WI38 (cell line): ENCODE measurements around the gene RUNX2.

Source experiments
- H3K4me3 ChIP-seq: 2 replicates; pipeline ENCODE4 v1.5.1; 2011; ENCODE audit warnings: low read depth, mild to moderate bottlenecking, control low read depth, low read length
- TF ChIP-seq, protein P1 (sequence below): IDR thresholded peaks from 2 replicates; pipeline ENCODE4 v1.5.1; 2012; ENCODE audit warnings: low read depth, mild to moderate bottlenecking, control low read depth, low read length

RUNX2 gene

DNA sequence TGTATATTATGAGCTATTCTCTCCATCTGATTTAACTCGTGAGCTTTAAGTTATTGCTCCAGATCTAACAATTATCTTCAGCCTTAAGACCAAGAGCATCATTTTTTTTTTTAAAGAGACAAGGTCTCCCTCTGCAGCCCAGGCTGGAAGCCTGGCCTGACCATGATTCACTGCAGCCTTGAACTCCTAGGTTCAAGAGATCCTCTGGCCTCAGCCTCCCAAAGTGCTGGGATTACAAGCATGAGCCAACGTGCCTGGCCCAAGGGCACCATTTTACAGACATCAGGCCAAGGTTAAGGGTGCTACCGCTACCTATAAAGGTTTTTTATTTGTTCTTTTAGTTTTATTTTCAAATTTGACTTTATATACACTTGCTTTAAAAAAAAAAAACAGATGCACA lies 47.3 kb downstream of the RUNX2 start:
- no peak overlapping the region for H3K4me3 ChIP-seq
- TF ChIP-seq, protein P1, sequence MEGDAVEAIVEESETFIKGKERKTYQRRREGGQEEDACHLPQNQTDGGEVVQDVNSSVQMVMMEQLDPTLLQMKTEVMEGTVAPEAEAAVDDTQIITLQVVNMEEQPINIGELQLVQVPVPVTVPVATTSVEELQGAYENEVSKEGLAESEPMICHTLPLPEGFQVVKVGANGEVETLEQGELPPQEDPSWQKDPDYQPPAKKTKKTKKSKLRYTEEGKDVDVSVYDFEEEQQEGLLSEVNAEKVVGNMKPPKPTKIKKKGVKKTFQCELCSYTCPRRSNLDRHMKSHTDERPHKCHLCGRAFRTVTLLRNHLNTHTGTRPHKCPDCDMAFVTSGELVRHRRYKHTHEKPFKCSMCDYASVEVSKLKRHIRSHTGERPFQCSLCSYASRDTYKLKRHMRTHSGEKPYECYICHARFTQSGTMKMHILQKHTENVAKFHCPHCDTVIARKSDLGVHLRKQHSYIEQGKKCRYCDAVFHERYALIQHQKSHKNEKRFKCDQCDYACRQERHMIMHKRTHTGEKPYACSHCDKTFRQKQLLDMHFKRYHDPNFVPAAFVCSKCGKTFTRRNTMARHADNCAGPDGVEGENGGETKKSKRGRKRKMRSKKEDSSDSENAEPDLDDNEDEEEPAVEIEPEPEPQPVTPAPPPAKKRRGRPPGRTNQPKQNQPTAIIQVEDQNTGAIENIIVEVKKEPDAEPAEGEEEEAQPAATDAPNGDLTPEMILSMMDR: no peak

DNA sequence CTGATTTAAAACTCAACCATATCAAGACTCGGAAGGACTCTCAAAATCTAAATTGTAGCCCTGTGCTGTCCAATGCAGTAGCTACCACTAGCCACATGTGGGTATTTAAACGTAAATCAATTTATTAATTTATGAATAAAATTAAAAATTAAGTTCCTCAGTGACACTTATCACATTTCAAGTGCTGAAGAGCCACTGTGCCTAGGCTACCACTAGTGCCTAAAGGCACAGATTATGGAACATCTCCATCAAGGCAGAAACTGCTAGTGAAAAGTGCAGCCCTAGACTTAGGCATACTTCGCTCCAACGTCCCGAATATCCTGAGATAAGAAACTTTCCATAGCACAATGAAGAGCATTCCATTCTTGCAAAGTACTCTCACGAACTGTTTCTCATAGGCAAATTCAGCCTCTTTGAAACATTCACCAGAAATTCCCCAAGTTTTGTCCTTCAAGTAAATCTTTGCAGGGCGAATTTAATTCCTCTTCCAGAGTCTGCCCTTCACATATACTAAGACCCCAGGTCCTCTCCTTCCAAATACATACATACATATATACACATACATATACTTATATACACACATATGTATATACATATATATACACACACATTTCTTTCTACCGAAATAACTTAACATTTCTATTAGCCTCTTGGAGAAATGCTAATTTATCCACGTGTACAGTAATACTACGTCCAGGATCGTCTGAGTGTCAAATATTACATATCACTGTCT lies 48.3 kb downstream of the RUNX2 start:
- TF ChIP-seq, protein P1: no peak

DNA sequence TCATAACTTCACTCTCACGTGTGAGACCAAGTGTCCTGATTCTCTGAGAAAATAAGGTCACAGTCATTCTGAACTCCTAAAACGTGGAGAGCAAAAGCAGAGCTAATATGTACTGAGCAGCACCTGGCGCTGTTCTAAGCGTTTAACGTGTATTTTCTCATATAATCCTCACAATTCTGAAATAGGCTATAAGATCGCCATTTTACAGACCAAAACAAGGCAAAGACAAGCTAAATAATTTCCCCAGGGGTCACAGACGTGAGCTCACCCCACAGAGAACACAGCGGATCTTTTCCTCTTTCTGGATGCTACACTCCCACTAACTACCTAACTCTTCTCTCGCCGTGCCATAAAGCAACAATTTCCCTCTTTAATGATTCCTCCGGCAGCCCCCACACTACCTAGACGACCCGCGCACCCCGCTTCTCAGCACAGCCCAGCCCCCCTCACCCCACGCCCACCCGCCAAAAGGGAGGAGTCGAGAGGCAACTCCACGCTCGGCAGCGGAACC lies 49.0 kb downstream of the RUNX2 start:
- TF ChIP-seq, protein P1: no peak
- peak overlapping the region; percentile 82 for H3K4me3 ChIP-seq

More for the DNA sequence above, 48.3 kb downstream of the RUNX2 start:
- peak overlapping the region; percentile 82 for H3K4me3 ChIP-seq

DNA sequence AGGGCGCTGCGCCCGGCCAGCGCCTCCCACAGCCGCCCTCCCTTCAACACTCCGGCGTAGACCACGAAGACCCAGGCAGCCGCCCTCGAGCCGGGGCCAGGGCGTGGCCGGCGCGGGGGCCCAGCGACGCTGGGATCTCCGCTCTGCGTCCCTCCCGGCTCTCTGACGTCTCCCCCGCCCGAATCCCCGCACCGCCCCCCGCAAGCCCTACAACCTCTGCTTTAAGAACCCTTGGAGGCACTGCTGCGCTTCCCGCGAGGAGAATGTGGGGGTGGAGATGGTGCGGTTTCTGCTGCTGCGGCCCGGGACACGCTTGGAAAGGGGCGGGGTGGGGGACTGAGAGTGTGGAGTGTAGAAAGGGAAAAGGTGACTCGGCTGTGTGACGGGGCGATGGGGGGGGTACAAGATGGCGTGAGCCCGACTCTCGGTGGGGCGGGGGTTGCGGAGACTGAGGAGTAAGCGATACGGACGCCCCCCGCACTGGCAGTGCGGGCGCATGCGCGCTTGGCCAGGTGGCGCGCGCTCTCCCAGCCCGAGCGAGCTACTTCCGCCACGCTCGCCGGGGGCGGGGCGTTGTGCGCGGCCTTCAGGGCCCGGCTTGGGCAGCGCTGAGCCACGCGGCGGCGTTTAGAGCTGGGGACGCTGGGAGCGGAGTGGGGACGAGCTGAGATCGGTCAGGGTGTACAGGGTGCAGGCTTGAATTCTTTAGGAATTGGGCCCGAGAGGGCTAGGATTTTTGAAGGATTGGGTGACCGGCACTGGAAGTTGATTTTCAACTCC lies 49.6 kb downstream of the RUNX2 start, which contains the start of gene SUPT3H:
Gene SUPT3H, minus strand, starts transcription at position 381 of the 780 bp plus-strand sequence.
- H3K4me3 ChIP-seq: peak within 1 kb of the TSS; percentile 82
- TF ChIP-seq, protein P1: 0 out of 2 replicates have a peak, but pooled peaks have one; percentile 8

DNA sequence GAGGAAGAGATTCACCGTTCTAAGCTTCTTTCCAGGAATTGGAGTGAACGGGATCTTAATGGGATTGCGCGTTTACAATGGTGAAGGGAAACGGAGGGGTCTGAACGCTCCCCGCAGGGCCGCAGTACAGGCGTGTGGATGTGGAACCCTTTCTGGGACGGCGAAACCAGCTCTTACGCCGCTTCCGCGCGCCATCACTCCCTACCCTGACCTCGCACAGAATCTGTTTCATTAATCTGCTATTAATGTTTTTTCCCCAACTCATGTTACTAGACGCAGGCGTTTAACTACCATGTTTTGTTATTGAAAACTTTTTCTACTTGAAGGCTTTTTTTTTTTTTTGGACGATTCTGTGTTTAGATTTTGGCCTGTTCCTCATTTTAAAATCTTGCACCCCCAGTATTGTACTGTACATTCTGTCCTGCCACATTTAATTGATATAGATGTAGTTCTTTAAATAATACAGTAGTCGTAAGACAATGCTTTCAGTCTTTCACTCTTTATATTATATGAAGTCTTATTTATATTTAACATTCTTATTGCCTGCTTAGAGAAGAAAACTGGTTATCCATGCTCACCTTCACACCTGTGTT lies 50.3 kb downstream of the RUNX2 start:
- H3K4me3 ChIP-seq: peak overlapping the region; percentile 82
- TF ChIP-seq, protein P1: no peak

GRCh38 chr6:45382391-45382790 lies 54.3 kb downstream of the RUNX2 start:
- TF ChIP-seq, protein P1: no peak
- no peak overlapping the region for H3K4me3 ChIP-seq
